RWPE2 (cell line): Measurements from ENCODE around the gene FCHSD2.

Experiments used
- ATAC-seq: fragments of 200-7000 bp; cut with Tn5 transposase; 3 replicates; pipeline ENCODE4 v1.9.1; 2021; ENCODE audit warnings: low read depth
- DNase-seq: peaks from one replicate; pipeline ENCODE4 v3.0.0-alpha.2; 2020; ENCODE audit warnings: low spot score
- H3K27ac ChIP-seq: fragments of 450-650 bp; 2 replicates; pipeline ENCODE4 v1.5.1; 2017; ENCODE audit warnings: mild to moderate bottlenecking; ENCODE audit not compliant: poor library complexity, severe bottlenecking
- H3K27me3 ChIP-seq: fragments of 250-450 bp; sonication (Bioruptor Pico); 2 replicates; pipeline ENCODE4 v1.5.1; 2021; ENCODE audit warnings: mild to moderate bottlenecking, moderate library complexity; ENCODE audit not compliant: insufficient read depth, poor library complexity, severe bottlenecking
- H3K36me3 ChIP-seq: fragments of 250-450 bp; sonication (Bioruptor Pico); 2 replicates; pipeline ENCODE4 v1.5.1; 2020; ENCODE audit warnings: low read depth, mild to moderate bottlenecking, moderate library complexity
- H3K4me1 ChIP-seq: fragments of 250-450 bp; sonication (Bioruptor Pico); 2 replicates; pipeline ENCODE4 v1.5.1; 2021; ENCODE audit warnings: mild to moderate bottlenecking, moderate library complexity; ENCODE audit not compliant: insufficient read depth, poor library complexity, severe bottlenecking
- H3K4me3 ChIP-seq: fragments of 250-450 bp; sonication (Bioruptor Pico); 2 replicates; pipeline ENCODE4 v1.5.1; 2021; ENCODE audit warnings: mild to moderate bottlenecking, moderate library complexity; ENCODE audit not compliant: severe bottlenecking
- H3K9me3 ChIP-seq: fragments of 250-450 bp; sonication (Bioruptor Pico); 2 replicates; pipeline ENCODE4 v1.5.1; 2021; ENCODE audit warnings: mild to moderate bottlenecking, moderate library complexity; ENCODE audit not compliant: severe bottlenecking
- TF ChIP-seq, protein P1 (sequence below): fragments of 450-650 bp; IDR thresholded peaks from one replicate; pipeline ENCODE4 v1.5.1; 2017; ENCODE audit warnings: mild to moderate bottlenecking, moderate library complexity; ENCODE audit not compliant: poor library complexity, severe bottlenecking

The FCHSD2 gene

GRCh38 chr11:73152861-73153483 is 10.9 kb upstream of the FCHSD2 start:
- Histone ChIP-seq H3K4me1 (no peaks in the 10 kb centered on the region), H3K27ac (no peak overlapping the region), H3K27me3 (no peaks in the 10 kb centered on the region), H3K4me3 (no peak overlapping the region), H3K36me3 (no peaks in the 10 kb centered on the region), H3K9me3 (no peaks in the 10 kb centered on the region)
- ATAC-seq (peak; percentile 58; the same call in 2 of the 3 replicates), DNase-seq (no peak)
- TF ChIP-seq, protein P1, sequence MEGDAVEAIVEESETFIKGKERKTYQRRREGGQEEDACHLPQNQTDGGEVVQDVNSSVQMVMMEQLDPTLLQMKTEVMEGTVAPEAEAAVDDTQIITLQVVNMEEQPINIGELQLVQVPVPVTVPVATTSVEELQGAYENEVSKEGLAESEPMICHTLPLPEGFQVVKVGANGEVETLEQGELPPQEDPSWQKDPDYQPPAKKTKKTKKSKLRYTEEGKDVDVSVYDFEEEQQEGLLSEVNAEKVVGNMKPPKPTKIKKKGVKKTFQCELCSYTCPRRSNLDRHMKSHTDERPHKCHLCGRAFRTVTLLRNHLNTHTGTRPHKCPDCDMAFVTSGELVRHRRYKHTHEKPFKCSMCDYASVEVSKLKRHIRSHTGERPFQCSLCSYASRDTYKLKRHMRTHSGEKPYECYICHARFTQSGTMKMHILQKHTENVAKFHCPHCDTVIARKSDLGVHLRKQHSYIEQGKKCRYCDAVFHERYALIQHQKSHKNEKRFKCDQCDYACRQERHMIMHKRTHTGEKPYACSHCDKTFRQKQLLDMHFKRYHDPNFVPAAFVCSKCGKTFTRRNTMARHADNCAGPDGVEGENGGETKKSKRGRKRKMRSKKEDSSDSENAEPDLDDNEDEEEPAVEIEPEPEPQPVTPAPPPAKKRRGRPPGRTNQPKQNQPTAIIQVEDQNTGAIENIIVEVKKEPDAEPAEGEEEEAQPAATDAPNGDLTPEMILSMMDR = no peak

GRCh38 chr11:73152086-73152853 is 10.2 kb upstream of the FCHSD2 start:
- H3K4me3 ChIP-seq = no peak overlapping the region
- H3K36me3 ChIP-seq = no peaks in the 10 kb centered on the region
- no peak for ATAC-seq
- no peak for DNase-seq
- no peaks in the 10 kb centered on the region for H3K27me3 ChIP-seq
- no peaks in the 10 kb centered on the region for H3K4me1 ChIP-seq
- TF ChIP-seq, protein P1 = no peak
- H3K27ac ChIP-seq = no peak overlapping the region
- no peaks in the 10 kb centered on the region for H3K9me3 ChIP-seq

DNA sequence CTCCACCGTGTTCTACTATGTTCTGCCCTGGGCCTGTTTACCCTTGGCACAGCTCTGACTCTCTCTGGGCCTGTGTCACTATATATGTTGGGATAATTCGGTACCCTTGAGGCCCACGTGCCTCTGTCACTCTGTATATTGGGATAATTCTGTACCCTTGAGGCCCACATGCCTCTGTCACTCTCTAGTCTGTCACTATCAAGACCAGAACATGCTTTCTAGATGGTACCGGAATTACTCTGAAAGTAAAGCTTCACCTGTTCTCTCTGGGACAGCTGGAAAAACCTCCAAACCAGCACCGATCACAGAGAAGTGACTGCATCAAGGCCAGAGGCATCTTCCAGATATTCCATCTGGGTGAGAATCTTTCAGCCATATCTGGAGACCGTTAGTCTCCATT is 9.3 kb upstream of the FCHSD2 start:
- no peaks in the 10 kb centered on the region for H3K4me1 ChIP-seq
- no peaks in the 10 kb centered on the region for H3K27me3 ChIP-seq
- ATAC-seq (no peak), DNase-seq (no peak)
- TF ChIP-seq, protein P1 = no peak
- H3K27ac ChIP-seq = no peak overlapping the region
- H3K9me3 ChIP-seq = no peaks in the 10 kb centered on the region
- H3K4me3 ChIP-seq = no peak overlapping the region
- no peaks in the 10 kb centered on the region for H3K36me3 ChIP-seq

DNA sequence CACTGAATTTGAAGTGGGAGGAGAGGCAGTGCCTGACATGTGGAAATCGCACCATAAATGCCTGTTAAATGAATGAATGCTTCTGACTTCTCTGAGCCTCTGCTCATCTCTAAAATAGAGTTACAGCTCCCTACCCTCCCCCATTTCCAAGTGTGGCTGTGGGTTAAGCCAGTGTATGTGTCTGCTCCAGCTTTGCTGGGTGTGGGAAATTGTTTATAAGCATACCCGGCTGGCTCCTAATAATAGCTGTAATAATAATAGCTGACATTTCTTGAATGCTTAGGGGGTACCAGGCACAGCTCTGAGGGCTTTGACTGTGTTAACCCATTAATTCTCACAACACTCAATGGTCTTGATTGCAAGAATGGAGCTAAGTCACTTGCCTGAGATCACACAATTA is 7.0 kb upstream of the FCHSD2 start:
- Histone ChIP-seq H3K27ac (no peak overlapping the region), H3K4me1 (no peaks in the 10 kb centered on the region), H3K4me3 (no peak overlapping the region), H3K36me3 (no peaks in the 10 kb centered on the region), H3K9me3 (no peaks in the 10 kb centered on the region), H3K27me3 (no peaks in the 10 kb centered on the region)
- TF ChIP-seq, protein P1 = no peak
- DNase-seq (no peak), ATAC-seq (no peak)
